KBM-7 (cell line): ENCODE results near the gene WDR87.

Experiments used
- DNase-seq: peaks from one replicate; pipeline ENCODE4 v3.0.0-alpha.2; 2015
- in situ Hi-C: fragments of 300-500 bp; cut with MboI; formaldehyde crosslinking; loops from 2 replicates; pipeline ENCODE4 v1.14.3; 2020; ENCODE audit warnings: low sequenced_read_pairs, low pct_unique_long_range_greater_than_20kb, mixed read lengths

WDR87 gene

GRCh38 chr19:37905946-37906868 lies at the start of gene WDR87:
Gene WDR87, minus strand, starts transcription at chr19:37906594. Its CDS starts 8,355 bp downstream, at chr19:37898239.
- in situ Hi-C loops: no loop called here
- DNase-seq: no peak

- DNase-seq: no peak
- in situ Hi-C loops: no loop called here
Observed at GRCh38 chr19:37955986-37956385, 49.6 kb upstream of the WDR87 start.

- in situ Hi-C loops: no loop called here
- peak; percentile 69 for DNase-seq
Observed at GRCh38 chr19:37954421-37954874, 48.1 kb upstream of the WDR87 start.

DNA sequence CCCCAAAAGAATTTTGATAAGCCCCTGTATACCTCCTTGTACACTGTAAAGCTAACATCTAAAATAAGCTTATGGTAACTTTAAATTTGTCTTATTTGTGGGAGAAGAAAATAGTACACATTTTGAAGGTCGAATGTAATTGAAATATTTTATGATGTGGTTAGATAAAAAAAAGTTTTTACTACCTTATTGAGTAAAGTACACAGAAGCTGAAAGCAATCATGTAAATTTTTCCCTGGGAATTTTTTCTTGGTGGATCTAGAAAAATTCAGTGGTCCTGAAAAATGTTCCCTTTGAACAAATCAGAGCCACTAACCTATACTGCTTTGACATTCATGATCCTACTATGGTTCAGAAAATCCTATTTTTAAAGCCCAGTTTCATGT lies 47.5 kb upstream of the WDR87 start:
- in situ Hi-C loops: no loop called here
- no peak for DNase-seq

- in situ Hi-C loops: no loop called here
- no peak for DNase-seq
Observed at GRCh38 chr19:37953171-37953917, 47.0 kb upstream of the WDR87 start.

DNA sequence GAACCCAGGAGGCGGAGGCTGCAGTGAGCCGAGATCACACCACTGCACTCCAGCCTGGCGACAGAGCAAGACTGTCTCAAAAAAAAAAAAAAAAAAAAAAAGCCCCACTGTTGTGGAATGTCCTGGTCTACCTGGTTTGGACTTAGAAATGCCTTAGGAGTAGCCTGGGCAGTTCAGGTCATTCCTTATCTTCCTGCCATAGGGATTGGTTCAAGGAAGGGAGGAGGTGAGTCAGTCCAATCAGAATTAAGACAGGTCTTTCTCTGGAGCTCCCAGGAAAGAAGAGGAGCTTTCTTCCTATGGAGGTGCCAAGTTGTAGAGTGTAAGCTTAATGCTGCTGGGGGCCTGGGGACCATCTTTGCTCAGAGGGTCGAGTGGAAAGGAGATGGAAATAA lies 45.4 kb upstream of the WDR87 start:
- in situ Hi-C loops: no loop called here
- DNase-seq: no peak

GRCh38 chr19:37950471-37951175 lies 44.2 kb upstream of the WDR87 start:
- DNase-seq: no peak
- in situ Hi-C loops: no loop called here

GRCh38 chr19:37948362-37948761 lies 42.0 kb upstream of the WDR87 start:
- in situ Hi-C loops: no loop called here
- DNase-seq: no peak

DNA sequence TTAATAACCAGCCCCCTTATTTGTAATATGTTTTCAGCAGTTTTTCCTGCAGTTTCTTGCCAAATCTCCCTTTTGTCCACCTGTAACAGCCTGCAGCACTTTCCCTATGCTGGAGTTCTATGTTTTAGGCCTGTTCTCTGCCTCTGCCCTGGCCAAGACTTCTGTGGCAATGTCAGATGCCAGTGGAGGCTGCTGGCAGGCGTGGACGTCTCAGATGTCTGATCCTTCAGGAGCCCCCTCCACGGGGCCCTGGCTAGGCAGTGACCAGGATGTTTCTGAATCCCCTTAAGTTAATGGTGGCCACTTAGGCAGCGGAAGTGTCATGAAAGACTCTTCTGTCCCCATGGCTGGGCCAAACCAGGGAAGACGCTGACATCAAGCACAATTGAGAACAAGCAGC lies 41.4 kb upstream of the WDR87 start:
- DNase-seq: no peak
- in situ Hi-C loops: no loop called here

- in situ Hi-C loops: no loop called here
- DNase-seq: no peak
Observed at GRCh38 chr19:37946132-37946531, 39.7 kb upstream of the WDR87 start.

DNA sequence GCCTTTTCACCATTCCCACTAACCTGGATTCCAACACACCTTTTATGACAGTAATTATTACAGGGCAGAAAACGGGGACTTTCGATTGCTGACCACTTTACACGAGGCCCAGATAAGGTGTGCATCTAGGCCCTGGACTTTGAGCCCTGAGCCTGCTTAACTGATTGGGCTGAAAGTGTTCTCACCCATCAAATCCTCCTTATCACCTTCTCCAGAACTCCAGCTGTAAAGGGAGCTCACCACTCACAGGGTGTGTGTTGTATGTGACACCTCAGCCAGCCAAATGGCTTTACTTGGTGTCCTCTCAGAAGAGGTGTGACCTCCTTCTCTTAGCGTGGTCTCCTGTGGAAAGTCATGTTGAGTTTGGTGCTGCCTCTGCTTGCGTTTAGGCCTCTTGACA lies 37.1 kb upstream of the WDR87 start:
- in situ Hi-C loops: no loop called here

DNA sequence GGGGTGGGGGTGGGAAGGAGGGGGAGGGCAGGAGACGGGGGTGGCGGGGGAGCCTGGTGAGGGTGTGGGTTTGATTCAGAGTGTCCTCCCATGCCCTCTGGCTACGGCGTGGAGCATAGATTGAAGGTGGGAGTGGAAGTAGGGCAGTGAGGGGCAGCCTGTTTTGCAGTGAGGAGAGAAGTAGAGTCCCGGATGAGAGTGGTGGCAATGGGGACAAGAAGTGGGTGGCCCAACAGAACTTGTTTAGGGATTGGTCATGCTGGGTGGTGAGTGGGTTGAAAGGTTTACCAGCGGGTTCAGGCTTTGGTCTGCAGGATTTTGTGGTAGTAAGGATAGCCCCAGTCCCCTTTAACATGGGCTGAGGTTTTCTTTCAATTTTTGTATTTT lies 36.1 kb upstream of the WDR87 start:
- DNase-seq: no peak
- in situ Hi-C loops: no loop called here

More for the DNA sequence above, 37.1 kb upstream of the WDR87 start:
- no peak for DNase-seq

DNA sequence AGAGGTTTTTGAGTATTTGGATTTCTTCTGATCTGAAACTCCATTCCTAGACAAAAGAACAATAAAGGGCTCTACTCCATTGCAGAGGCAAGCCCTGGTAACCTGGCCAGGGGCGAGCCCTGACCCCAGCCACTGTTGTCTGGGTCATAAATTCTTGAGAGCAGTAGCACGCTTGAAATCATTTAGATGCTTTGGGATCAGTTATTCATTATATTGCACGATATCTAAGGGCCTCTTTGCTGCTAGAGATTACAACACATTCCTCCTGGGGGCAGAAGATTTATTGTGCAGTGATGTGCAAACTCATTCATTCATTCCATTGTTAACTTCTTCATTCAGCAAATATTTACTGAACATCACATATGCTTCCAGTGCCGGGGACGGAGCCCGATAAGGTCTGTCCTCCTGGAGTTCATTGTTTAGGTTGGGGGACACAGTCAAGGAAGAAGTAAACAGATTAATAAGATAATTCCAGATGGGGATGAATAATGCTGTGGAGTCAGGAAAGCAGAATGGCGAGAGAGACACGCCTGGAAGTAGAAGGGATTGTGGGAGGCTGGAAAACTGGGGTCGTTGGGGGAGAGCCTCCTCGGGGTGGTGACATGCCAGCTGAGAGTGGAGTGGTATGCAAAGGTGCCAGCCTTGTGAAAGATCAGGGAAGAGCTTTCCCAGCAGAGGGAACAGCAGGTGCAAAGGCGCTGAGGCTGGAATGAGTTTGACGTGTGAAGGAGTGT lies 35.6 kb upstream of the WDR87 start:
- in situ Hi-C loops: no loop called here
- no peak for DNase-seq

DNA sequence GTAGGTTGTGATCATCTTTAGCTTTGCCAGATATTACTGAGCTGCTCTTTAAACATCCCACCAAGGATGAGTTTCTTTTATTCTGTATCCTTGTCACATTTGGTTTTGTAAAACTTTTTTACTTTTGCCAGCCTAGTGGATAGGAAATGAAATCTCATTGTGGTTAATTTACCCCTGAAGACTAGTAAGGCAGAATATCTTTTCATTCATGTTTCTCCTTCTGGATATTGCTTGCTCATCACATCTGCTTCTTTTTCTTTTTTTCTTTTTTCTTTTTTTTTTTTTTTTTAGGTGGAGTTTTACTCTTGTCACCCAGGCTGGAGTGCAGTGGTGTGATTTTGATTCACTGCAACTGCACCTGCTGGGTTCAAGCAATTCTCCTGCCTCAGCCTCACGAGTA lies 32.0 kb upstream of the WDR87 start:
- in situ Hi-C loops: no loop called here
- no peak for DNase-seq

GRCh38 chr19:37936886-37937285 lies 30.5 kb upstream of the WDR87 start:
- DNase-seq: no peak
- in situ Hi-C loops: no loop called here

GRCh38 chr19:37936166-37936565 lies 29.8 kb upstream of the WDR87 start:
- in situ Hi-C loops: no loop called here
- DNase-seq: no peak

DNA sequence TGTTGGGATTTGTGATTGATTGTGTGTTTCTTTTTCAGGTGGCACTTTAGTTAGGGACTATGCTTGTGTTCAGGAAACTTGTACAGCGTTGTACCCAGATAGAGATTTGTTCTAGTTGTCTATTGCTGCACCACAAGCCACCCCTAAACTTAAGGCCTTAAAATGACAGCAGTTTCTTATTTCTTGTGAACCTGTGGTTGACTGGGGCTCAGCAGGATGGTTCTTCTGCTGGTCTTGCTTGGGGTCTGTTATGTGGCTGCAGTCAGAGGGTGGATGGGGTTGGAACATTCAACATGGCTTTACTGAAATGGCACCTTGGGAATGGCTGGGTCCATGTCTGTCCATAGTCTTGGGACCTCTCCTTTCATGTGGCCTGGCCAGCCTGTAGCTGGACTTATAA lies 28.9 kb upstream of the WDR87 start:
- in situ Hi-C loops: no loop called here
- DNase-seq: no peak

DNA sequence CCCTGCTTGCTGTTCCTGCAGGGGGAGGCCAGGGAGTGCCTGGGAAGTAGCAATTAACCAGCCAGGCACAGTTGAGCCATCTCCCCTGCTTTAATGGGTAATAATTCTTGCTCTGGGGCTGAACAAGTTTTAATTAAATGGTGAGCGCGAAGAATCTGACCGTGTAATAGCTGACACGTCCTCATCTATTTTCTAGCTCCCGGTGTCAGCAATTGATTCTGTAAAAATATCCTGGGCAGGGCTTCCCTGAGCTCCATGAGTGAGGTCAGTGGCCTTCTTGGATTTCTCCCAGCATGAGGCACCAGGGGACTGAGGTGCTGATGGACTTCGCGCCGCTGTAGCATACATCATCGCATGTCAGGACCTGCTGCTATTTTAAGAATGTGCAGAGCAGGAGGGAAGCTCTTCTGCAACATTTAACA lies 27.6 kb upstream of the WDR87 start:
- DNase-seq: no peak
- in situ Hi-C loops: no loop called here
